K562 (cell line): ENCODE results near the gene GORASP2. TPM values are rescaled to one million over a fixed set of nuclear protein-coding genes. Genes with fewer than 3 reads are reported as not detected.

ENCODE experiments used
- CREM ChIP-seq: IDR thresholded peaks from 2 replicates; pipeline ENCODE4 v1.6.1; 2014; ENCODE audit warnings: antibody characterized with exemption, low read depth
- FOXJ2 ChIP-seq: fragments of 200-800 bp; sonication (Bioruptor generic); IDR thresholded peaks from 2 replicates; pipeline ENCODE4 v1.6.1; 2016; ENCODE audit warnings: missing genetic modification characterization, missing compliant biosample characterization
- GABPA ChIP-seq: fragments of 200-800 bp; sonication (Bioruptor generic); conservative IDR thresholded peaks from 2 replicates; pipeline ENCODE4 v1.6.1; 2016; ENCODE audit warnings: low read depth, missing genetic modification characterization, missing compliant biosample characterization
- HDAC1 ChIP-seq, 2 experiments: fragments of 450-650 bp; IDR thresholded peaks; 2 replicates each; pipeline ENCODE4 v1.6.1; 2016 to 2017; ENCODE audit warnings: inconsistent platforms in 1 of 2, mild to moderate bottlenecking in 1 of 2, moderate library complexity in 1 of 2
- HDAC2 ChIP-seq: fragments of 450-650 bp; IDR thresholded peaks from 2 replicates; pipeline ENCODE4 v1.6.1; 2016; ENCODE audit warnings: mild to moderate bottlenecking
- LCOR ChIP-seq: sonication (generic); formaldehyde crosslinking; IDR thresholded peaks from 2 replicates; pipeline ENCODE4 v1.8.0; 2022; ENCODE audit warnings: mild to moderate bottlenecking, missing genetic modification reagents
- MYC ChIP-seq, 2 experiments: fragments of 250-450 bp in 1 of 2; sonication (Bioruptor Pico) in 1 of 2; IDR thresholded peaks; 2 replicates each; pipeline versions ENCODE4 v1.5.1 to v1.6.1; 2012 to 2021; ENCODE audit warnings: low read depth in 2 of 2, borderline replicate concordance in 1 of 2, improper control_type of control experiment in 1 of 2, low read length in 1 of 2, mild to moderate bottlenecking in 1 of 2, moderate library complexity in 1 of 2
- NCOA2 ChIP-seq, 2 experiments: fragments of 450-650 bp; IDR thresholded peaks; 2 replicates each; pipeline ENCODE4 v1.6.1; 2018; ENCODE audit warnings: mild to moderate bottlenecking in 2 of 2, moderate library complexity in 1 of 2; ENCODE audit not compliant: partially characterized antibody in 2 of 2
- NFIC ChIP-seq: fragments of 450-650 bp; IDR thresholded peaks from 2 replicates; pipeline ENCODE4 v1.6.1; 2017; ENCODE audit warnings: mild to moderate bottlenecking, inconsistent platforms
- NFIX ChIP-seq: fragments of 250-450 bp; sonication (Bioruptor Pico); IDR thresholded peaks from 2 replicates; pipeline ENCODE4 v1.4.0; 2020; ENCODE audit warnings: low read depth, mild to moderate bottlenecking, moderate library complexity
- NR2C2 ChIP-seq, 2 experiments: fragments of 200-800 bp in 1 of 2; sonication (Bioruptor generic) in 1 of 2; sonication (generic) in 1 of 2; formaldehyde crosslinking in 1 of 2; IDR thresholded peaks; 2 replicates each; pipeline versions ENCODE4 v1.6.1 to v1.8.0; 2016 to 2022; ENCODE audit warnings: mild to moderate bottlenecking in 1 of 2, missing compliant biosample characterization in 1 of 2, missing genetic modification characterization in 1 of 2, missing genetic modification reagents in 1 of 2
- NRF1 ChIP-seq, 2 experiments: fragments of 450-650 bp; IDR thresholded peaks in 1 of 2; conservative IDR thresholded peaks in 1 of 2; 2 replicates each; pipeline ENCODE4 v1.6.1; 2014; ENCODE audit warnings: mild to moderate bottlenecking in 2 of 2
- OTX1 ChIP-seq: fragments of 450-650 bp; formaldehyde crosslinking; IDR thresholded peaks from 2 replicates; pipeline ENCODE4 v1.4.0; 2022; ENCODE audit warnings: mild to moderate bottlenecking
- PHB ChIP-seq: fragments of 250-450 bp; sonication (Bioruptor Pico); IDR thresholded peaks from 2 replicates; pipeline ENCODE4 v1.5.0; 2021
- POLR2B ChIP-seq: fragments of 450-650 bp; IDR thresholded peaks from 2 replicates; pipeline ENCODE4 v1.6.1; 2018; ENCODE audit warnings: low read depth; ENCODE audit not compliant: partially characterized antibody
- SREBF2 ChIP-seq: sonication (generic); formaldehyde crosslinking; IDR thresholded peaks from 2 replicates; pipeline ENCODE4 v1.4.0; 2020; ENCODE audit warnings: mild to moderate bottlenecking, missing genetic modification reagents
- SRSF1 ChIP-seq: fragments of 200-400 bp; formaldehyde crosslinking; IDR thresholded peaks from 2 replicates; pipeline ENCODE4 v1.6.1; 2017; ENCODE audit warnings: mild to moderate bottlenecking, low read depth, low read length, moderate library complexity
- SUPT5H ChIP-seq: fragments of 450-650 bp; IDR thresholded peaks from 2 replicates; pipeline ENCODE4 v1.6.1; 2016
- TRIM28 ChIP-seq: fragments of 450-650 bp; IDR thresholded peaks from 2 replicates; pipeline ENCODE4 v1.6.1; 2017
- ZNF12 ChIP-seq: sonication (generic); formaldehyde crosslinking; IDR thresholded peaks from 2 replicates; pipeline ENCODE4 v1.4.0; 2020; ENCODE audit warnings: mild to moderate bottlenecking, missing genetic modification reagents
- ZNF143 ChIP-seq: sonication (generic); formaldehyde crosslinking; IDR thresholded peaks from 2 replicates; pipeline ENCODE4 v1.9.0; 2022; ENCODE audit warnings: mild to moderate bottlenecking, missing genetic modification reagents
- ZNF263 ChIP-seq: sonication (generic); formaldehyde crosslinking; IDR thresholded peaks from 2 replicates; pipeline ENCODE4 v1.8.0; 2022; ENCODE audit warnings: mild to moderate bottlenecking, missing genetic modification reagents, borderline replicate concordance
- ZNF445 ChIP-seq: fragments of 250-450 bp; sonication (Bioruptor Pico); IDR thresholded peaks from 2 replicates; pipeline ENCODE4 v1.4.0; 2020; ENCODE audit warnings: low read depth, mild to moderate bottlenecking, moderate library complexity
- ZNF76 ChIP-seq: fragments of 250-450 bp; sonication (Bioruptor Pico); IDR thresholded peaks from 2 replicates; pipeline ENCODE4 v1.4.0; 2020; ENCODE audit warnings: mild to moderate bottlenecking, moderate library complexity, borderline replicate concordance
- ZNF830 ChIP-seq: fragments of 250-450 bp; sonication (Bioruptor Pico); IDR thresholded peaks from 2 replicates; pipeline ENCODE4 v1.5.0; 2021; ENCODE audit warnings: mild to moderate bottlenecking
- polyA plus RNA-seq, 8 experiments: library from polyadenylated mRNA; depleted of rRNA in 4 of 8; stranded (reverse) in 5 of 8; unstranded in 3 of 8; fragments of >200 nt; fragmentation: Nextera tagmentation in 2 of 8; fragmentation: Illumina TruSeq in 1 of 8; extraction: Ambion mirVana in 2 of 8; extraction: Trizol in 1 of 8; gene quantifications; 2 replicates each; pipeline versions ENCODE4 v1.2.1 to v1.2.3, GENCODE V29; 2011 to 2014; ENCODE audit warnings: inconsistent platforms in 1 of 8, missing spikeins in 1 of 8
- total RNA-seq, 7 experiments: library from RNA; depleted of rRNA in 6 of 7; stranded (reverse); fragments of >200 nt in 6 of 7; fragmentation: Illumina TruSeq in 2 of 7; extraction: Trizol in 2 of 7; gene quantifications; 2 replicates each; pipeline versions ENCODE4 v1.2.1 to v1.2.3, GENCODE V29; 2011 to 2021; ENCODE audit warnings: low replicate concordance in 1 of 7
- TF ChIP-seq, protein P1 (sequence below), 2 experiments: fragments of 450-650 bp in 1 of 2; sonication (generic) in 1 of 2; formaldehyde crosslinking; conservative IDR thresholded peaks; 2 replicates each; pipeline versions ENCODE4 v1.4.0 to v1.8.1; 2020 to 2022; ENCODE audit warnings: mild to moderate bottlenecking in 1 of 2, missing genetic modification reagents in 1 of 2
- TF ChIP-seq, protein P2 (sequence below): fragments of 450-650 bp; formaldehyde crosslinking; IDR thresholded peaks from 2 replicates; pipeline ENCODE4 v1.4.0; 2020; ENCODE audit warnings: mild to moderate bottlenecking, mixed read lengths
- TF ChIP-seq, protein P3 (sequence below): fragments of 250-450 bp; sonication (Bioruptor Pico); IDR thresholded peaks from 2 replicates; pipeline ENCODE4 v1.8.0; 2021; ENCODE audit warnings: borderline replicate concordance, mild to moderate bottlenecking, moderate library complexity; ENCODE audit not compliant: poor library complexity, severe bottlenecking

GORASP2 gene
- total and polyA plus RNA-seq, 9 of the 15 experiments (the other 6 are each of a cell fraction or from before 2014, with no cell fraction given) = 27.4 to 180 (median 59.6) TPM

DNA sequence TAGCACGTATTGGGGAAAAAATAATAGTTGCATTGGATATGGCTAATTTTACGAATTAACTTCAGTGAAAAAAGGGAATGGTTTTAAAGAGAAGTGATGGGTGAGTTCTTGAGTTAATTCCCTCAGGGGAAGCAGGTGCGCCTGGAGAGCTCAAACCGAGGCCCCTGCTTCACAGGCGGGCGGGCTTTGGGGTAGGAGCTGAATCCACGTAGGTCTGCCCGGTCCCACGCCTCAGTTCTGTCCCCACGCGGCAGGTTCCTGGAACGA, 44.1 kb downstream of the GORASP2 start (continued):
- peak; percentile 76; the same call in 1 of the 2 replicates for TF ChIP-seq LCOR (CRISPR knock-in tag)
- TF ChIP-seq ZNF143 (CRISPR knock-in tag) = no peak
- 0 out of 4 replicates have a peak, but pooled peaks of 1 of the 2 experiments have one; percentile 7 for TF ChIP-seq NRF1 (conservative IDR thresholded peaks at IDR 0.05 in 1 of 2, IDR thresholded peaks at IDR 0.05 in 1 of 2)
- TF ChIP-seq PHB (CRISPR knock-in tag) = peak; percentile 36; the same call in 1 of the 2 replicates
- 0 out of 2 replicates have a peak, but pooled peaks have one; percentile 36 for TF ChIP-seq HDAC2
- no peak for TF ChIP-seq SRSF1
- 0 out of 2 replicates have a peak, but pooled peaks have one; percentile 50 for TF ChIP-seq ZNF263
- 0 out of 4 replicates have a peak, but pooled peaks of 1 of the 2 experiments have one; percentile 52 for TF ChIP-seq HDAC1 (IDR thresholded peaks at IDR 0.05)
- no peak for TF ChIP-seq MYC (IDR thresholded peaks at IDR 0.05; ENCODE audit: low read depth, low read length)
- 0 out of 2 replicates have a peak, but pooled peaks have one; percentile 22 for TF ChIP-seq MYC (CRISPR knock-in tag; IDR thresholded peaks at IDR 0.05; ENCODE audit: borderline replicate concordance, low read depth)
- TF ChIP-seq, protein P1, sequence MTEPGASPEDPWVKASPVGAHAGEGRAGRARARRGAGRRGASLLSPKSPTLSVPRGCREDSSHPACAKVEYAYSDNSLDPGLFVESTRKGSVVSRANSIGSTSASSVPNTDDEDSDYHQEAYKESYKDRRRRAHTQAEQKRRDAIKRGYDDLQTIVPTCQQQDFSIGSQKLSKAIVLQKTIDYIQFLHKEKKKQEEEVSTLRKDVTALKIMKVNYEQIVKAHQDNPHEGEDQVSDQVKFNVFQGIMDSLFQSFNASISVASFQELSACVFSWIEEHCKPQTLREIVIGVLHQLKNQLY (CRISPR knock-in tag; conservative IDR thresholded peaks at IDR 0.05) = 0 out of 4 replicates have a peak, but pooled peaks of 1 of the 2 experiments have one; percentile 11
- TF ChIP-seq, protein P2, sequence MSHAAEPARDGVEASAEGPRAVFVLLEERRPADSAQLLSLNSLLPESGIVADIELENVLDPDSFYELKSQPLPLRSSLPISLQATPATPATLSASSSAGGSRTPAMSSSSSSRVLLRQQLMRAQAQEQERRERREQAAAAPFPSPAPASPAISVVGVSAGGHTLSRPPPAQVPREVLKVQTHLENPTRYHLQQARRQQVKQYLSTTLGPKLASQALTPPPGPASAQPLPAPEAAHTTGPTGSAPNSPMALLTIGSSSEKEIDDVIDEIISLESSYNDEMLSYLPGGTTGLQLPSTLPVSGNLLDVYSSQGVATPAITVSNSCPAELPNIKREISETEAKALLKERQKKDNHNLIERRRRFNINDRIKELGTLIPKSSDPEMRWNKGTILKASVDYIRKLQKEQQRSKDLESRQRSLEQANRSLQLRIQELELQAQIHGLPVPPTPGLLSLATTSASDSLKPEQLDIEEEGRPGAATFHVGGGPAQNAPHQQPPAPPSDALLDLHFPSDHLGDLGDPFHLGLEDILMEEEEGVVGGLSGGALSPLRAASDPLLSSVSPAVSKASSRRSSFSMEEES (CRISPR knock-in tag) = no peak
- TF ChIP-seq, protein P3, sequence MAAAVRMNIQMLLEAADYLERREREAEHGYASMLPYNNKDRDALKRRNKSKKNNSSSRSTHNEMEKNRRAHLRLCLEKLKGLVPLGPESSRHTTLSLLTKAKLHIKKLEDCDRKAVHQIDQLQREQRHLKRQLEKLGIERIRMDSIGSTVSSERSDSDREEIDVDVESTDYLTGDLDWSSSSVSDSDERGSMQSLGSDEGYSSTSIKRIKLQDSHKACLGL (CRISPR knock-in tag) = peak; percentile 25
- no peak for TF ChIP-seq NR2C2 (CRISPR knock-in tag; IDR thresholded peaks at IDR 0.05)
- TF ChIP-seq NR2C2 (tag; IDR thresholded peaks at IDR 0.05) = no peak
- TF ChIP-seq SREBF2 (CRISPR knock-in tag) = no peak
- no peak for TF ChIP-seq SUPT5H
- TF ChIP-seq ZNF12 (CRISPR knock-in tag) = 0 out of 2 replicates have a peak, but pooled peaks have one; percentile 4
- no peak for TF ChIP-seq NFIC
- TF ChIP-seq NFIX (CRISPR knock-in tag) = peak; percentile 36
- TF ChIP-seq ZNF445 (CRISPR knock-in tag) = 0 out of 2 replicates have a peak, but pooled peaks have one; percentile 21
- no peak for TF ChIP-seq POLR2B
- TF ChIP-seq ZNF830 (CRISPR knock-in tag) = no peak
- TF ChIP-seq OTX1 = peak; percentile 61; the same call in 1 of the 2 replicates
- TF ChIP-seq FOXJ2 (tag) = peak; percentile 44; the same call in 1 of the 2 replicates
- TF ChIP-seq GABPA (tag) = no peak
- TF ChIP-seq TRIM28 = no peak
- TF ChIP-seq ZNF76 (CRISPR knock-in tag) = no peak
- TF ChIP-seq CREM = peak; percentile 73; the same call in 1 of the 2 replicates
- no peak for TF ChIP-seq NCOA2 (IDR thresholded peaks at IDR 0.05; ENCODE audit: partially characterized antibody in 2 of 2)
